ENCODE measurements around the gene CYS1.

DNA sequence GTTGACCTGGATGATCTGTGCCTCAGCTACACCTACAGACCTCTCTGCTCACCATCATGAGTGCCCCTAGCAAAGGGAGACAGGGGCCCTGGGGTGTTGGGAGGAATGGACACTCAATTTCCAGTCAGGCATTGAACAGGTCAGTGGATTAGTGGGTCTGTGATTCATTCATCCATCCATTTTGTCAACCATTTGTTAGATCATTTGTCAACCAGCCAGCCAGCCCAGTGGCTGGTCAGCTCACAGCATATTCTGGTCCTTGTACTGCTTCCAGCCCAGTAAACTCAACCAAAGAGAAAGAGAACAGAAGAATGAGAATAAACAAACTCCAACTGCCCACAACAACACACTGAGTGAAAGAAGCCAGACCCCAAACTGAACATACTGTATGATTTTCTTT, 41.5 kb downstream of the CYS1 start:
- TF ChIP-seq KAT7 (CRISPR knock-in tag; IDR thresholded peaks at IDR 0.05; ENCODE audit: borderline replicate concordance) (no peak), ZNF263 (CRISPR knock-in tag; IDR thresholded peaks at IDR 0.05; ENCODE audit: low read depth) (no peak), JUN (CRISPR knock-in tag; IDR thresholded peaks at IDR 0.05) (no peak)
- TF ChIP-seq, protein P1, sequence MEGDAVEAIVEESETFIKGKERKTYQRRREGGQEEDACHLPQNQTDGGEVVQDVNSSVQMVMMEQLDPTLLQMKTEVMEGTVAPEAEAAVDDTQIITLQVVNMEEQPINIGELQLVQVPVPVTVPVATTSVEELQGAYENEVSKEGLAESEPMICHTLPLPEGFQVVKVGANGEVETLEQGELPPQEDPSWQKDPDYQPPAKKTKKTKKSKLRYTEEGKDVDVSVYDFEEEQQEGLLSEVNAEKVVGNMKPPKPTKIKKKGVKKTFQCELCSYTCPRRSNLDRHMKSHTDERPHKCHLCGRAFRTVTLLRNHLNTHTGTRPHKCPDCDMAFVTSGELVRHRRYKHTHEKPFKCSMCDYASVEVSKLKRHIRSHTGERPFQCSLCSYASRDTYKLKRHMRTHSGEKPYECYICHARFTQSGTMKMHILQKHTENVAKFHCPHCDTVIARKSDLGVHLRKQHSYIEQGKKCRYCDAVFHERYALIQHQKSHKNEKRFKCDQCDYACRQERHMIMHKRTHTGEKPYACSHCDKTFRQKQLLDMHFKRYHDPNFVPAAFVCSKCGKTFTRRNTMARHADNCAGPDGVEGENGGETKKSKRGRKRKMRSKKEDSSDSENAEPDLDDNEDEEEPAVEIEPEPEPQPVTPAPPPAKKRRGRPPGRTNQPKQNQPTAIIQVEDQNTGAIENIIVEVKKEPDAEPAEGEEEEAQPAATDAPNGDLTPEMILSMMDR (IDR thresholded peaks at IDR 0.05): no peak
- TF ChIP-seq, protein P2, sequence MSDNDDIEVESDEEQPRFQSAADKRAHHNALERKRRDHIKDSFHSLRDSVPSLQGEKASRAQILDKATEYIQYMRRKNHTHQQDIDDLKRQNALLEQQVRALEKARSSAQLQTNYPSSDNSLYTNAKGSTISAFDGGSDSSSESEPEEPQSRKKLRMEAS (CRISPR knock-in tag; IDR thresholded peaks at IDR 0.05): no peak
- TF ChIP-seq, protein P3, sequence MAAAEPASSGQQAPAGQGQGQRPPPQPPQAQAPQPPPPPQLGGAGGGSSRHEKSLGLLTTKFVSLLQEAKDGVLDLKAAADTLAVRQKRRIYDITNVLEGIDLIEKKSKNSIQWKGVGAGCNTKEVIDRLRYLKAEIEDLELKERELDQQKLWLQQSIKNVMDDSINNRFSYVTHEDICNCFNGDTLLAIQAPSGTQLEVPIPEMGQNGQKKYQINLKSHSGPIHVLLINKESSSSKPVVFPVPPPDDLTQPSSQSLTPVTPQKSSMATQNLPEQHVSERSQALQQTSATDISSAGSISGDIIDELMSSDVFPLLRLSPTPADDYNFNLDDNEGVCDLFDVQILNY (CRISPR knock-in tag; IDR thresholded peaks at IDR 0.05): no peak
